GM21528 (cell line): Measurements from ENCODE around the gene TRIM66.
A peak's percentile ranks its signal among the peaks of the same experiment; 100 is the strongest.

Experiments
- ATAC-seq: cut with Tn5 transposase; IDR thresholded peaks from one replicate; pipeline ENCODE4 v1.9.1; 2021; ENCODE audit warnings: mild to moderate bottlenecking, moderate library complexity; ENCODE audit not compliant: unreplicated experiment, low FRiP score

Gene TRIM66

GRCh38 chr11:8615291-8616032 is 67.0 kb downstream of the TRIM66 start:
- ATAC-seq, result no peak

DNA sequence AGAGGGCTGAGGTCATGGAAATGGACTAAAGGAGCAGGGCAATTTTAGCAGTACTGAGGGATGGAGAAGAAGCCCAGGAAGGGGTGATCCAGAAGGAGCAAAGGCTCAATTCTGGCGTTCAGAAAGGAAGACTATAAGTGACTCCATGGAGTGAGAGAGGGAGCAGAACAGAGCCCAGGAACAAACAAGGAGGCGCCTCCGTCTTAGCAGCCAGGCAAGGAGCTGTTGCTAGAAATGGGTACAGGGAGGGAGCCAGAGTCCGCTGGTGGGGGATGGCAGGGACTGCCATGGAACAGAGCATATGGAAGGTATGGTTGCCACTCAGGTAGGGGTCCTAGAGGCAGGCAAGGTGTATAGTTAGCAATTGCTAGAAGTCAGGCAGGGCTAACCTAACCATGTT is 68.0 kb downstream of the TRIM66 start:
- no peak for ATAC-seq

GRCh38 chr11:8613036-8613435 is 69.4 kb downstream of the TRIM66 start:
- ATAC-seq, result no peak

DNA sequence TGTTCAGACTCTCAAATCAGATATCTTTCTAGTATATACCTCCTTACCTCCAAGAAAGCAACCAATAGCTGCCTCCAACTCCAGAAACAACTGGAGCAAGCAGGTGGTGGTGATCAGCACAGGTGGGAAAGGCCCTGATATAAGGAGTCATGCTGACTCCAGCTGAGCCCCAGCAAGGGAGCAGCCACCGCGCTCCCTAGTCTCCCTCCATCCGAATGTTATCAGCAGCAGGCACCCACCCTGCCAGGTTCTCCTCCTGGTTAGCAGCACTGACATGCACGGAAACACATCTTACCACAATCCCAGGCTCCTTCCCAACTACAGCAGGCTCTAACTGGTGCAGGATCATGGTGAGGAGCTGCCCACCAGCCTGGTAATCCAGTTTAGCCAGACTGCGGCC is 69.9 kb downstream of the TRIM66 start:
- ATAC-seq, result no peak

DNA sequence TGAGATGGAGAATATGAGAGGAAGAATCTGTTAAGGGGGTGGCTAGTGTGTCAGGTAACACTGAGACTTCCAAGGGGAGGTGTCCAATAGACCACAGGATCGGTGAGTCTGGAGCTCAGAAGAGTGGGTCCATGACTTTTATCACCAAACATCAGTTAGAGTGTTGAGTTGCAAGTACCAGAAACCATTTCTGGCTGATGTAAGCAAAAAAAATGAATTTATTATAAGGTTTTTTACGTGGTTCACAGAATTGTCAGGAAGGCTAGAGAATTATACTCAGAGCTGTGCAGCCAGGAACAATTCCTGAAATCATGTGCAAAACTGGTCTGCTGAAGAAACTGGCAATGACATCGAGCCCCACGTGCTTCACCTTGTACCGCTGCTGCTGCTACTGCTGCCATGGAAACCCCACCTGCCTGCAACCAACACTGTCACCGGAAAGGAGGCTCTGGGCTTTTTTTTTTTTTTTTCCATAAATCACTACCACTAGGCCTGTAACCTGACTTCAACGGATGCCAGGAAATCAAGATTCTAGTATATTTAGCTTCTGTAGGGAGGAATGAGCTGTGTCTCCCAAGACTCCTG is 71.8 kb downstream of the TRIM66 start:
- ATAC-seq, result no peak

DNA sequence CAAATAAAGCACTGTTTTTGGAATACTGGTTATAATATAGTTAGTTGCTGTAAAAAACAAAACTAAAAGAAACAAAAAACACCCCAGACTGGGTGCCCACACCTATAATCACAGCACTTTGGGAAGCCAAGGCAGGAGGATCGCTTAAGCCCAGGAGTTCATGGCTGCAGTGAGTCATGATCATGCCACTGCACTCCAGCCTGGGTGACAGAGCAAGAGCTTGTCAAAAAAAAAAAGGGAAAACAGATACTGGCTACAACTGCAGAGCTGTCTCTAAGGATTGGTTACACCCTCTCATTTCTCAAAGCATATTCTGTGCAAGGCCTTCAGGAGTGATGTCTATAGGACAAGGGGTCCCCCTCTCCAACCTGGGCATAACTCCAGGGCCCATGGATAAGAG is 73.8 kb downstream of the TRIM66 start:
- ATAC-seq, result no peak

GRCh38 chr11:8605971-8606563 is 76.4 kb downstream of the TRIM66 start:
- ATAC-seq, result no peak

DNA sequence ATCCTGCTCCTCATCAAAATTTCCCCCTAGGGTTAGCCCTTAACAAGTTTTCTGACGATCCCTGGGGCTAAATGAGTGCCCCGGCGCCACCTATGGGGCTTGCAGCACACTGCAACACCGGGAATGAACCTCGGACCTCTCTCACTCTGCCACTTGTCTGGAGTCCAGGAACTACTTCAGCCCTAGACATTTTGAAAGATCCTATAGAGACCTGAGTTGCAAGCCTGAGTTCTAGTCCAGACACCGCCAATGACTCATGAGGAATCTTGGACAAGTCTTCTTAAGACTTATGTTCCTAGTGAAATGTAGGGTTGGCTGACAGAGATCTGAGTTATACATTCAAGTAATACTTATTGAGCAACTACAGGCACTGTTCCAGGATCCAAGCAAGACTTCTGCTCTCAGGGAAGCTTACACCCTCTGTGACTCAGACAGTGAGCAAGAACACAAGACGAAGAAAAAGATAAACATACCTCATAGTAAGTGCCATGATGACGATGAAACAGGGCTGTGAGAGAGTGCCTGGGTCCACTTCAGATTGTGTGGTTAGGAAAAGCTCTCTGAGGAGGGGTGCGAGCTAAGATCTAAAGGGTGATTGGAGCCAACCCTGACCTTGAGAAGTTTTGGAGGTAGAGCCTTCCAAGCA is 78.3 kb downstream of the TRIM66 start:
- peak; percentile 76 for ATAC-seq

DNA sequence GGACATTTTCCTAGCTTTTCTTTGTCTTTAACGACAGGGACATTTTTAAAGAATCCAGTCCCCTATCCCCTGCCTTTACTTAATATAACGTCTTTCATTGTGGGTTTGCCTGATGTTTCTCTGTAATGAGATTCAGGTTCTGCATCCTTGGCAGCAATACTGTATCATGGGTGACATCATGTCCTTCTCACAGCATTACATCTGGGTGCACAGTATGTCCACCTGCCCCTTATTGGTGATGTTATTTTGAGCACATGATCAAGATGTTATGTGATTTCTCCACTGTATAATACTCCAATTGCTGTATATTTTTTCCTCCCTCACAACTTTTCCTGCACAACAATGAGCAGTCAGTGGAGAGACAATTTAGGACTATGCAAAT is 78.8 kb downstream of the TRIM66 start:
- no peak for ATAC-seq

- ATAC-seq, result no peak
Observed at GRCh38 chr11:8601376-8602133, 80.9 kb downstream of the TRIM66 start.

DNA sequence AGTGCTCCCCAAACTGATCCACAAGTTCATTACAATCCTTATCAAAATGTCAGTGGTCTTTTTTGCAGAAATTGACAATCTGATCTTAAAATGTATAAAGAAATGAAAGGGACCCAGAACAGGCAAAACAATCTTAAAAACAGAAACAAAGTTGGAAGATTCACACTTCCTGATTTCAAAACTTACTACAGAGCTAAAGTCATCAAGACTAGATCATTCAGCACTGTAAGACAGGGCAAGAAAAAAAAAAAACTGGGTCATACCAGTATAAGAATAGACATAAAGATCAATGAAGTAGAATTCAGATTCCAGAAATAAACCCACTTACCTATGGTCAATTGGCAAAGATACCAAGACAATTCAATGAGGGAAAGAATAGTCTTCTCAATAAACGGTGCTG is 84.0 kb downstream of the TRIM66 start:
- no peak for ATAC-seq

- no peak for ATAC-seq
Observed at GRCh38 chr11:8597182-8597581, 85.3 kb downstream of the TRIM66 start.

GRCh38 chr11:8596504-8597046 is 85.9 kb downstream of the TRIM66 start:
- ATAC-seq, result no peak

DNA sequence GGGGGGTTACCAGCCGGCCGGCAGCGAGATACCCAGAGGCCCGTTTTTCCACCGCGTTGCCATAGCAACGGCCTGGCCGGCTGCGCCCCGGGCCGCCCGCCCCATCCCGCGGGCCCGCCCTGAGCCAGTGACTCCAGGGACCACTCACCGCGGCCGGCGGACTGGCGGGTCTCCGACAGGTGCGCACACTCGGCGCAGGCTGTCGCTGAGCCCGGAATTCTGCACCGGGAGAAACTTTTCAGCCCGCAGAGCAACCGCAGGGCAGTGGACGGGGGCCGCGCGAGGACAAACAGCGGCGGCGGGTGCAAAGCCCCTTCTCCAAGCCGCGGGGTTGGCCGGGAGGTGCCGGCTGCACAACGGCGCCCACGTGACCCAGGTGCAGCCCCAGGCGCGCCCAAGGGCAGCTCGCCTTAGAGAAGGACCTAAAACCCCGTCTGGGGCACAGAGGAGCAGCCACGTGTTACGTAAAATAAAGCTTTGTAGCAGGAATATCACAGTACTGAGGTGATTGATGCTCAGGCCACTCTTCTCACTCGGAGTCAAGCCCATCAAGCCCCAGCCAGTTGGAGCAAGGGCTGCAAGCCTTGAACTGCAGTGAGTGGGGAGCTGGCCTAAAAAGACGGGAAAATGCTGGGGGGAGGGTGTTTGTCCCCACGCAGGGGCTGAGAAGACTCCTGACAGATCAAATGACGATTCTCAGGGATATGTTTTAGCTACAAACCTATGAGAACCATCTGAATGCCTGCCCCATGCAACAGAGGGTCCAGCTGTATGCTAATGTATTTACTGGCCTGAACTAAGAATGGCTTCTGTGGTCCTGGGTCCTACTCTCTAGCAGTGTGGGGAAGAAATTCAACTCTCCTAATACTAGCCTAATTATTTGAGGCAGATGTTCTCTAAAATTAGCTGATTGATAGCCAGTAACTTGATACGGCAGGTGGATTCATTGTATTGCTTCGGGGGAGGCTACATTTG is 88.2 kb downstream of the TRIM66 start, which contains the start of gene STK33:
Gene STK33, minus strand, starts transcription at position 294 of the 975 bp plus-strand sequence. CDS start 119,323 bp downstream, outside the sequence.
- ATAC-seq, result peak; percentile 96

DNA sequence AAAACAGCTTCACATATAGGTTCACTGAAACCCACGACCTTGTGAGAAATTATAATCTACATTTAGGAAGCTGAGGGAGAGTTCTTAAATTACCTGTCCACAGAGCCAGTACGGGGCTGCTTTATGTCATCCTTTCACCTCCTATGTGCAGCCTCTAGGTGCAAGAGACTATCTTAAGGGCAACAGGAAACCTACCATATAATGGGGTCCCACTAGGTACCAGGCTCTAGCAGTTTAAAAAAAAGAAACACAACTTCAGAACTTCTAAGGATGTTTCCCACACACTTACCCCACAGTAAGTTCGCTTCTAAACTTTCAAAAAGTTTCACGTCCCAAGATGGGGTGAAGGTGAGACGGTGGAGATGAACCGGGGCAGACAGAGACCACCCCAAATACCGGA is 89.0 kb downstream of the TRIM66 start:
- peak; percentile 11 for ATAC-seq

GRCh38 chr11:8587915-8588314 is 94.5 kb downstream of the TRIM66 start:
- no peak for ATAC-seq

DNA sequence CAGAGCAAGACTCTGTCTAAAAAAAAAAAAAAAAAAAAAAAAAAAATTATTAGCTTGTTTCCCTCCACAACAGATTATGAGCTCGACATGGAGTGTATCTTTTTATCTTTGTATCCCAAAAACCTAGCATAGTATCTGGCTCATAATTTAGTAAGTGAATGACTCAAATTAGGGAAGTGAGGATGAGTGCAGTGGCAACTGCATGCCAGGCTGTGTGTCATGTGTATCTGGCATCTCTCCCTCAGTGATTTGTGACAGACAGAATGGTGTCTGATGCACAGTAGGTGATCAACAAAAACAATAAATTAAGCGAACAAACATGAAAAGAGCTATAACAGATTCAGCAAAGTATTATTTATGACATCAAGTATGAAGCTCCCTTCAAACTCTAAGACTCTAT is 95.7 kb downstream of the TRIM66 start:
- no peak for ATAC-seq

- no peak for ATAC-seq
Observed at GRCh38 chr11:8586184-8586583, 96.3 kb downstream of the TRIM66 start.

- no peak for ATAC-seq
Observed at GRCh38 chr11:8584511-8584910, 98.0 kb downstream of the TRIM66 start.
